KMS-11 (cell line): Measurements from ENCODE around the gene VKORC1.

Experiments used
- H2AFZ ChIP-seq: fragments of 200-600 bp; sonication (generic); 2 replicates; pipeline ENCODE4 v1.6.1; 2016; ENCODE audit warnings: antibody characterized with exemption, mixed run types, low read depth
- H3K27ac ChIP-seq: fragments of 200-600 bp; sonication (generic); 2 replicates; pipeline ENCODE4 v1.6.1; 2016; ENCODE audit warnings: mild to moderate bottlenecking, mixed run types
- H3K27me3 ChIP-seq: fragments of 200-600 bp; sonication (generic); 2 replicates; pipeline ENCODE4 v1.6.1; 2017; ENCODE audit warnings: mild to moderate bottlenecking, low read depth, mixed run types, moderate library complexity; ENCODE audit not compliant: insufficient read depth
- H3K36me3 ChIP-seq: fragments of 200-600 bp; sonication (generic); 2 replicates; pipeline ENCODE4 v1.6.1; 2017; ENCODE audit warnings: mild to moderate bottlenecking, mixed run types; ENCODE audit not compliant: insufficient read depth
- H3K4me1 ChIP-seq: fragments of 200-600 bp; sonication (generic); 2 replicates; pipeline ENCODE4 v1.6.1; 2016; ENCODE audit warnings: mild to moderate bottlenecking, low read depth, mixed run types; ENCODE audit not compliant: poor library complexity, severe bottlenecking
- H3K4me2 ChIP-seq: fragments of 200-600 bp; sonication (generic); 2 replicates; pipeline ENCODE4 v1.7.0; 2016; ENCODE audit warnings: mild to moderate bottlenecking, mixed run types
- H3K4me3 ChIP-seq: fragments of 200-600 bp; sonication (generic); IDR thresholded peaks from 2 replicates; pipeline ENCODE4 v1.6.1; 2017; ENCODE audit warnings: low read depth, low read length, mixed read lengths; ENCODE audit not compliant: insufficient read depth
- H3K79me2 ChIP-seq: fragments of 200-600 bp; sonication (generic); 2 replicates; pipeline ENCODE4 v1.6.1; 2016; ENCODE audit warnings: low read depth, mixed run types; ENCODE audit not compliant: insufficient read depth
- H3K9ac ChIP-seq: fragments of 200-600 bp; sonication (generic); 2 replicates; pipeline ENCODE4 v1.6.1; 2016; ENCODE audit warnings: mild to moderate bottlenecking, mixed run types
- H4K20me1 ChIP-seq: fragments of 200-600 bp; sonication (generic); 2 replicates; pipeline ENCODE4 v1.6.1; 2016; ENCODE audit warnings: mild to moderate bottlenecking, mixed run types; ENCODE audit not compliant: insufficient read depth
- TF ChIP-seq, protein P1 (sequence below): fragments of 200-600 bp; sonication (generic); conservative IDR thresholded peaks from 2 replicates; pipeline ENCODE4 v1.6.1; 2017; ENCODE audit warnings: low read depth, mild to moderate bottlenecking, antibody characterized with exemption, low read length, moderate library complexity, mixed read lengths

VKORC1 gene

DNA sequence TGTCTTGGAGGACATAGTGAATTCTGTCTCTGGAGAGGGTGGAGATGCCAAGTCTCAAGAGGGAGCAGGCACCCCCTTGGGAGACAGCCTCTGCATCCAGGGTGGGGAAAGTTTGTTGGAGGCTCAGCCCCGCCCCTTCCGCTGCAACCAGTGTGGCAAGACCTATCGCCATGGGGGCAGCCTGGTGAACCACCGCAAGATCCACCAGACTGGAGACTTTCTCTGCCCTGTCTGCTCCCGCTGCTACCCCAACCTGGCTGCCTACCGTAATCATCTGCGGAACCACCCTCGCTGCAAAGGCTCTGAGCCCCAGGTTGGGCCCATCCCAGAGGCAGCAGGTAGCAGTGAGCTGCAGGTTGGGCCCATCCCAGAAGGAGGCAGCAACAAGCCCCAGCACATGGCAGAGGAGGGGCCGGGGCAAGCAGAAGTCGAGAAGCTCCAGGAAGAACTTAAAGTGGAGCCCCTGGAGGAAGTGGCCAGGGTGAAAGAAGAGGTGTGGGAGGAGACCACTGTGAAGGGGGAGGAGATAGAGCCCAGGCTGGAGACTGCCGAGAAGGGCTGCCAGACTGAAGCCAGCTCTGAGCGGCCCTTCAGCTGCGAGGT lies 15.2 kb downstream of the VKORC1 start:
- no peaks in the 10 kb centered on the region for H4K20me1 ChIP-seq
- peaks cover 39% of the 10 kb centered on the region for H3K79me2 ChIP-seq
- H3K27ac ChIP-seq: no peak overlapping the region
- H3K4me1 ChIP-seq: peaks cover 10% of the 10 kb centered on the region
- no peak overlapping the region for H3K9ac ChIP-seq
- H2AFZ ChIP-seq: no peak overlapping the region
- no peaks in the 10 kb centered on the region for H3K27me3 ChIP-seq
- no peaks in the 10 kb centered on the region; the same call in 1 of the 2 replicates for H3K36me3 ChIP-seq
- H3K4me3 ChIP-seq: no peak overlapping the region
- no peak overlapping the region for H3K4me2 ChIP-seq
- TF ChIP-seq, protein P1, sequence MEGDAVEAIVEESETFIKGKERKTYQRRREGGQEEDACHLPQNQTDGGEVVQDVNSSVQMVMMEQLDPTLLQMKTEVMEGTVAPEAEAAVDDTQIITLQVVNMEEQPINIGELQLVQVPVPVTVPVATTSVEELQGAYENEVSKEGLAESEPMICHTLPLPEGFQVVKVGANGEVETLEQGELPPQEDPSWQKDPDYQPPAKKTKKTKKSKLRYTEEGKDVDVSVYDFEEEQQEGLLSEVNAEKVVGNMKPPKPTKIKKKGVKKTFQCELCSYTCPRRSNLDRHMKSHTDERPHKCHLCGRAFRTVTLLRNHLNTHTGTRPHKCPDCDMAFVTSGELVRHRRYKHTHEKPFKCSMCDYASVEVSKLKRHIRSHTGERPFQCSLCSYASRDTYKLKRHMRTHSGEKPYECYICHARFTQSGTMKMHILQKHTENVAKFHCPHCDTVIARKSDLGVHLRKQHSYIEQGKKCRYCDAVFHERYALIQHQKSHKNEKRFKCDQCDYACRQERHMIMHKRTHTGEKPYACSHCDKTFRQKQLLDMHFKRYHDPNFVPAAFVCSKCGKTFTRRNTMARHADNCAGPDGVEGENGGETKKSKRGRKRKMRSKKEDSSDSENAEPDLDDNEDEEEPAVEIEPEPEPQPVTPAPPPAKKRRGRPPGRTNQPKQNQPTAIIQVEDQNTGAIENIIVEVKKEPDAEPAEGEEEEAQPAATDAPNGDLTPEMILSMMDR: no peak

DNA sequence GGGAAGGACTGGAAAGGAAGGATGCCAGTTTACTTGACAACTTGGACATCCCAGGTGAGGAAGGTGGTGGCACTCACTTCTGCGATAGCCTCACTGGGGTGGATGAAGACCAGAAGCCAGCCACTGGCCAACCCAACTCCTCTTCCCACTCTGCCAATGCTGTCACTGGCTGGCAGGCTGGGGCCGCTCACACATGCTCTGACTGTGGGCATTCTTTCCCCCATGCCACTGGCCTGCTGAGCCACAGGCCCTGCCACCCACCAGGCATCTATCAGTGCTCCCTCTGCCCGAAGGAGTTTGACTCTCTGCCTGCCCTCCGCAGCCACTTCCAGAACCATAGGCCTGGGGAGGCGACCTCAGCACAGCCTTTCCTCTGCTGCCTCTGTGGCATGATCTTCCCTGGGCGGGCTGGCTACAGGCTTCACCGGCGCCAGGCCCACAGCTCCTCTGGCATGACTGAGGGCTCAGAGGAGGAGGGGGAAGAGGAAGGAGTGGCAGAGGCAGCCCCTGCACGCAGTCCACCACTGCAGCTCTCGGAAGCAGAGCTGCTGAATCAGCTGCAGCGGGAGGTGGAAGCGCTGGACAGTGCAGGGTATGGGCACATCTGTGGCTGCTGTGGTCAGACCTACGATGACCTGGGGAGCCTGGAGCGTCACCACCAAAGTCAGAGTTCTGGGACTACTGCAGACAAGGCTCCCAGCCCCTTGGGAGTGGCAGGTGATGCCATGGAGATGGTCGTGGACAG lies 15.8 kb downstream of the VKORC1 start:
- H3K27ac ChIP-seq: no peak overlapping the region
- no peaks in the 10 kb centered on the region for H4K20me1 ChIP-seq
- H3K4me1 ChIP-seq: peaks cover 10% of the 10 kb centered on the region
- no peak overlapping the region for H3K4me3 ChIP-seq
- H3K9ac ChIP-seq: no peak overlapping the region
- TF ChIP-seq, protein P1: no peak
- no peaks in the 10 kb centered on the region; the same call in 1 of the 2 replicates for H3K36me3 ChIP-seq
- peaks cover 40% of the 10 kb centered on the region for H3K79me2 ChIP-seq
- no peak overlapping the region for H3K4me2 ChIP-seq
- no peak overlapping the region for H2AFZ ChIP-seq
- H3K27me3 ChIP-seq: no peaks in the 10 kb centered on the region

DNA sequence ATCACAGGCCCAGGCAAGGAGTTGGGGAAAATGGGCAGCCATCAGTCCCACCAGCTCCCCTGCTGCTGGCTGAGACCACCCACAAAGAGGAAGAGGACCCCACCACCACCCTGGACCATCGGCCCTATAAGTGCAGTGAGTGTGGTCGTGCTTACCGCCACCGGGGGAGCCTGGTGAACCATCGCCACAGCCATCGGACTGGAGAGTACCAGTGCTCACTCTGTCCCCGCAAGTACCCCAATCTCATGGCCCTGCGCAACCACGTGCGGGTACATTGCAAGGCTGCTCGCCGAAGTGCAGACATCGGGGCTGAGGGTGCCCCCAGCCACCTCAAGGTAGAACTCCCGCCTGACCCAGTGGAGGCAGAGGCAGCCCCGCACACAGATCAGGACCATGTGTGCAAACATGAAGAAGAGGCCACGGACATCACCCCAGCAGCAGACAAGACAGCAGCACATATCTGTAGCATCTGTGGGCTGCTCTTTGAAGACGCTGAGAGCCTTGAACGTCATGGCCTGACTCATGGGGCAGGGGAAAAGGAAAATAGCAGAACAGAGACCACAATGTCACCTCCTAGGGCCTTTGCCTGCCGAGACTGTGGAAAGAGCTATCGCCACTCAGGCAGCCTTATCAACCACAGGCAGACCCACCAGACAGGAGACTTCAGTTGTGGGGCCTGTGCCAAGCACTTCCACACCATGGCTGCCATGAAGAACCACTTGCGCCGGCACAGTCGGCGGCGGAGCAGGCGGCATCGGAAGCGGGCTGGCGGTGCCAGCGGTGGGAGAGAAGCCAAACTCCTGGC lies 16.8 kb downstream of the VKORC1 start:
- H3K79me2 ChIP-seq: peaks cover 43% of the 10 kb centered on the region
- peaks cover 10% of the 10 kb centered on the region for H3K4me1 ChIP-seq
- no peak overlapping the region for H3K27ac ChIP-seq
- no peaks in the 10 kb centered on the region; the same call in 1 of the 2 replicates for H3K36me3 ChIP-seq
- H3K4me3 ChIP-seq: no peak overlapping the region
- no peaks in the 10 kb centered on the region for H3K27me3 ChIP-seq
- no peaks in the 10 kb centered on the region for H4K20me1 ChIP-seq
- TF ChIP-seq, protein P1: no peak
- no peak overlapping the region for H3K4me2 ChIP-seq
- no peak overlapping the region for H3K9ac ChIP-seq
- H2AFZ ChIP-seq: no peak overlapping the region

DNA sequence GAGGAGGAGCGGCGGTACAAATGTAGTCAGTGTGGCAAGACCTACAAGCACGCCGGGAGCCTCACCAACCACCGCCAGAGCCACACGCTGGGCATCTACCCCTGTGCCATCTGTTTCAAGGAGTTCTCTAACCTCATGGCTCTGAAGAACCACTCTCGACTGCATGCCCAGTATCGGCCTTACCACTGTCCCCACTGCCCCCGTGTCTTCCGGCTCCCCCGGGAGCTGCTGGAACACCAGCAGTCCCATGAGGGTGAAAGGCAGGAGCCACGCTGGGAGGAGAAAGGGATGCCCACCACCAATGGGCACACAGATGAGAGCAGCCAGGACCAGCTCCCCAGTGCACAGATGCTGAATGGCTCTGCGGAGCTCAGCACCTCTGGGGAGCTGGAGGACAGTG lies 17.6 kb downstream of the VKORC1 start:
- Histone ChIP-seq H3K36me3 (no peaks in the 10 kb centered on the region; the same call in 1 of the 2 replicates), H3K9ac (no peak overlapping the region), H2AFZ (no peak overlapping the region), H3K27me3 (no peaks in the 10 kb centered on the region), H3K79me2 (peaks cover 51% of the 10 kb centered on the region), H3K4me2 (no peak overlapping the region), H3K4me1 (peaks cover 13% of the 10 kb centered on the region), H3K4me3 (no peak overlapping the region), H4K20me1 (no peaks in the 10 kb centered on the region), H3K27ac (no peak overlapping the region)
- TF ChIP-seq, protein P1: no peak
